ENCODE results near the gene PBOV1.

The PBOV1 gene

DNA sequence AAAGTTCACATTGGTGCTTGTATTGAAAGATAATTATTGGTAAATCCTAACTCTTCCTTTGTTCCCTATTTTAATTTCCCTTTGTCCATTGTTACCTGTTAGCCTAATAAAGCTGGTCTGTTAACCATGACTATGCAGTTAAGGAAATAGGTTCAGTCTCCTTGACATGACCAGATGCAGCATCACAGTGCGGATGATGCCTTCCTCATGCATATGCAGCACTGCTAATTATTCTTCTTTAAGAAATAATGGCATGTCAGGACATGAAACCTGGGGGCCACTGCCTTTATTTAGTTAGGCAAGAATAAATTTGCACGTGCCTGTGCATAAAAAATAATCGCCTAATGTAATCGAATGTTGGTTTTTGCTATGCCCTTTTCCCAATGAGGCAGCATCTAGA, 16.5 kb downstream of the PBOV1 start:
- H3K9ac ChIP-seq (ENCODE audit: low read length): no peak overlapping the region
- TF ChIP-seq EZH2phosphoT487 (IDR thresholded peaks at IDR 0.05; ENCODE audit: low read length) (no peak), EZH2 (optimal IDR thresholded peaks at IDR 0.05; ENCODE audit: low read depth, low read length) (no peak)
- TF ChIP-seq, protein P1, sequence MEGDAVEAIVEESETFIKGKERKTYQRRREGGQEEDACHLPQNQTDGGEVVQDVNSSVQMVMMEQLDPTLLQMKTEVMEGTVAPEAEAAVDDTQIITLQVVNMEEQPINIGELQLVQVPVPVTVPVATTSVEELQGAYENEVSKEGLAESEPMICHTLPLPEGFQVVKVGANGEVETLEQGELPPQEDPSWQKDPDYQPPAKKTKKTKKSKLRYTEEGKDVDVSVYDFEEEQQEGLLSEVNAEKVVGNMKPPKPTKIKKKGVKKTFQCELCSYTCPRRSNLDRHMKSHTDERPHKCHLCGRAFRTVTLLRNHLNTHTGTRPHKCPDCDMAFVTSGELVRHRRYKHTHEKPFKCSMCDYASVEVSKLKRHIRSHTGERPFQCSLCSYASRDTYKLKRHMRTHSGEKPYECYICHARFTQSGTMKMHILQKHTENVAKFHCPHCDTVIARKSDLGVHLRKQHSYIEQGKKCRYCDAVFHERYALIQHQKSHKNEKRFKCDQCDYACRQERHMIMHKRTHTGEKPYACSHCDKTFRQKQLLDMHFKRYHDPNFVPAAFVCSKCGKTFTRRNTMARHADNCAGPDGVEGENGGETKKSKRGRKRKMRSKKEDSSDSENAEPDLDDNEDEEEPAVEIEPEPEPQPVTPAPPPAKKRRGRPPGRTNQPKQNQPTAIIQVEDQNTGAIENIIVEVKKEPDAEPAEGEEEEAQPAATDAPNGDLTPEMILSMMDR (IDR thresholded peaks at IDR 0.05; ENCODE audit: low read length): no peak
- no peaks in the 10 kb centered on the region for H3K27me3 ChIP-seq (replicated peaks; ENCODE audit: insufficient read depth, low read length)
- no peaks in the 10 kb centered on the region for H3K9me3 ChIP-seq (replicated peaks; ENCODE audit: insufficient read depth, low read length)
- H3F3A ChIP-seq (ENCODE audit: insufficient read depth, low read length): no peaks in the 10 kb centered on the region
- H4K20me1 ChIP-seq (ENCODE audit: insufficient read depth, low read length): no peaks in the 10 kb centered on the region
- H3K27ac ChIP-seq (ENCODE audit: low read length): no peak overlapping the region
- H2AFZ ChIP-seq (ENCODE audit: low read length): no peak overlapping the region
- H3K79me2 ChIP-seq (ENCODE audit: low read length): no peaks in the 10 kb centered on the region
- no peaks in the 10 kb centered on the region for H3K36me3 ChIP-seq (replicated peaks; ENCODE audit: insufficient read depth, low read length)
- no peak overlapping the region for H3K4me3 ChIP-seq (ENCODE audit: low read length)
- no peaks in the 10 kb centered on the region for H3K4me1 ChIP-seq (ENCODE audit: low read length)
- no peak overlapping the region for H3K4me2 ChIP-seq (ENCODE audit: low read depth, low read length)
- no peak for DNase-seq
- no peaks in the 10 kb centered on the region for H3K9me2 ChIP-seq (replicated peaks; ENCODE audit: insufficient read depth, low read length)

DNA sequence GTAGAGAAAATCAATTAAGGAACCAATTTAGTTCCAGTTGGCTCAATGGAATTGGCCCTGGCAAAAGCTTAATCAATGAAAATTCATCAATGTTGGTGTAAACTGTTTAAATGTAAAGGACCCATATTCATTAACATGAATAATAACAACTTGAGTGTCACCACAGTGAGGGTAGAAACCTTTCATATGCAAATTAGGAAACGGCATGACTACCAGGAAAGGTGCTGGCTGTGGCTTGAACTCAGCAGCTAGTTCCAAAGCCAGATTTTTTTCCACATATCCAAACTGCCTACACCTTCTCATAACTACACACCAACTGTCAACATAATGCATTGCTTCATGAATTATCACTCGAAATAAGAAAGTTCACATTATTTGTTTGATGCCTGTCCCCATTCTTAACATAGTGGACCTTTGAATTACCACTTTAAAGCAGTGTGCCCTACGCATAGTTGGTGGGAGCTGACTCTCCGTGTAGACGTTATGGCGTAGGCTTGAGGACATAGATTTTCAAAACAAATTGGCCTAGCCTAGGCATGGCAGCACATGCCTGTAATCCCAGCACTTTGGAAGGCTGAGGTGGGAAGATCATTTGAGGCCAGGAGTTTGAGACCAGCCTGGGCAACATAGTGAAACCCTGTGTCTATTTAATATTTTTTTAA, 19.7 kb downstream of the PBOV1 start:
- Histone ChIP-seq H3K36me3 (replicated peaks; ENCODE audit: insufficient read depth, low read length) (no peaks in the 10 kb centered on the region), H3K27ac (ENCODE audit: low read length) (no peak overlapping the region), H3K27me3 (replicated peaks; ENCODE audit: insufficient read depth, low read length) (no peaks in the 10 kb centered on the region), H3K9me2 (replicated peaks; ENCODE audit: insufficient read depth, low read length) (no peaks in the 10 kb centered on the region), H3K4me2 (ENCODE audit: low read depth, low read length) (no peak overlapping the region), H4K20me1 (ENCODE audit: insufficient read depth, low read length) (no peaks in the 10 kb centered on the region), H3K9ac (ENCODE audit: low read length) (no peak overlapping the region), H3K4me3 (ENCODE audit: low read length) (no peak overlapping the region), H2AFZ (ENCODE audit: low read length) (no peak overlapping the region), H3K4me1 (ENCODE audit: low read length) (no peaks in the 10 kb centered on the region), H3F3A (ENCODE audit: insufficient read depth, low read length) (no peaks in the 10 kb centered on the region), H3K9me3 (replicated peaks; ENCODE audit: insufficient read depth, low read length) (no peaks in the 10 kb centered on the region), H3K79me2 (ENCODE audit: low read length) (no peaks in the 10 kb centered on the region)
- no peak for DNase-seq
- TF ChIP-seq, protein P1 (IDR thresholded peaks at IDR 0.05; ENCODE audit: low read length): no peak
- TF ChIP-seq EZH2 (optimal IDR thresholded peaks at IDR 0.05; ENCODE audit: low read depth, low read length) (no peak), EZH2phosphoT487 (IDR thresholded peaks at IDR 0.05; ENCODE audit: low read length) (no peak)

DNA sequence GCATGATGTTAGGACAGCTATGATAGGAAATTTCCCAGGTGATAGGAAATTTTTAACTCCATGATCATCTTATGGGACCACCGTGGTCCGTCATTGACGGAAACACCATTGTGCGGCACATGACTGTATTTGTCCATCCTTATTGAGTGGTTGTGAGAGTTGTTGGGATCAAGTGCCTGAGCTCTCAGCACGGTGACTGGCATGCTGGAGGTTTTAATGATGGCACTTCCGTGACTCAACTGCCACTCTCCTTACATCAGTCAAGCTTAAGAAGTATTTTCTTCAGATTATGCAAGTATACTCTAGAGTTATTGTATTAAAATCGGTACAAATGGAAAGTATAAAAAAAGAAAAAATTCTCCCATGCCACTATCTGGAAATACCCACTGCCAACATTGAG, 20.7 kb downstream of the PBOV1 start:
- TF ChIP-seq, protein P1 (IDR thresholded peaks at IDR 0.05; ENCODE audit: low read length): no peak
- TF ChIP-seq EZH2phosphoT487 (IDR thresholded peaks at IDR 0.05; ENCODE audit: low read length) (no peak), EZH2 (optimal IDR thresholded peaks at IDR 0.05; ENCODE audit: low read depth, low read length) (no peak)
- DNase-seq: no peak

More for the DNA sequence above, 20.7 kb downstream of the PBOV1 start:
- no peak overlapping the region for H3K27ac ChIP-seq (ENCODE audit: low read length)
- H2AFZ ChIP-seq (ENCODE audit: low read length): no peak overlapping the region
- H3K9me2 ChIP-seq (replicated peaks; ENCODE audit: insufficient read depth, low read length): no peaks in the 10 kb centered on the region
- peaks cover 7% of the 10 kb centered on the region; the same call in 1 of the 2 replicates for H3K79me2 ChIP-seq (ENCODE audit: low read length)
- no peaks in the 10 kb centered on the region for H3K36me3 ChIP-seq (replicated peaks; ENCODE audit: insufficient read depth, low read length)
- H3K4me1 ChIP-seq (ENCODE audit: low read length): no peaks in the 10 kb centered on the region
- no peak overlapping the region for H3K9ac ChIP-seq (ENCODE audit: low read length)
- no peaks in the 10 kb centered on the region for H4K20me1 ChIP-seq (ENCODE audit: insufficient read depth, low read length)
- H3F3A ChIP-seq (ENCODE audit: insufficient read depth, low read length): no peaks in the 10 kb centered on the region
- no peak overlapping the region for H3K4me3 ChIP-seq (ENCODE audit: low read length)
- H3K4me2 ChIP-seq (ENCODE audit: low read depth, low read length): no peak overlapping the region
- no peaks in the 10 kb centered on the region for H3K27me3 ChIP-seq (replicated peaks; ENCODE audit: insufficient read depth, low read length)
- H3K9me3 ChIP-seq (replicated peaks; ENCODE audit: insufficient read depth, low read length): no peaks in the 10 kb centered on the region
